ENCODE data around the gene TAP1.

- TF ChIP-seq POLR2AphosphoS5 (IDR thresholded peaks at IDR 0.05), result no peak
- no peak for TF ChIP-seq EP300 (IDR thresholded peaks at IDR 0.05)
Measured at GRCh38 chr6:32833664-32834063, 19.8 kb downstream of the TAP1 start.
